HUDEP-2 (cell line): ENCODE data around the gene ZNF629.

Experiments used
- DNase-seq, 76 experiments: peaks; one replicate each; lab custom pipeline; 2025; ENCODE audit not compliant: unreplicated experiment in 76 of 76; lab: John Stamatoyannopoulos, UW

The ZNF629 gene

GRCh38 chr16:30750876-30751465, 36.0 kb downstream of the ZNF629 start:
- no peak for DNase-seq

GRCh38 chr16:30750201-30750600, 36.8 kb downstream of the ZNF629 start:
- DNase-seq: no peak

GRCh38 chr16:30748634-30749445, 38.2 kb downstream of the ZNF629 start:
- peak in 29 of 76 experiments; percentile 3 to 49 (median 22) for DNase-seq

GRCh38 chr16:30747799-30748633, 39.0 kb downstream of the ZNF629 start, which contains the start of gene PHKG2:
PHKG2 (plus strand) TSS chr16:30748425; CDS start chr16:30748821, 396 bp downstream.
- peak in 74 of 76 experiments; percentile 60 to 99 (median 97) for DNase-seq

GRCh38 chr16:30747331-30747730, 39.7 kb downstream of the ZNF629 start:
- no peak for DNase-seq

GRCh38 chr16:30746638-30747175, 40.3 kb downstream of the ZNF629 start:
- DNase-seq: no peak

- DNase-seq: no peak
Observed at GRCh38 chr16:30745082-30745481, 41.9 kb downstream of the ZNF629 start.

- no peak for DNase-seq
Observed at GRCh38 chr16:30744183-30744582, 42.8 kb downstream of the ZNF629 start.

GRCh38 chr16:30743716-30744115, 43.3 kb downstream of the ZNF629 start:
- DNase-seq: no peak

GRCh38 chr16:30741461-30741914, 45.5 kb downstream of the ZNF629 start:
- DNase-seq: no peak

GRCh38 chr16:30740364-30741251, 46.4 kb downstream of the ZNF629 start:
- peak in 70 of 76 experiments; percentile 25 to 90 (median 79) for DNase-seq

- no peak for DNase-seq
Observed at GRCh38 chr16:30738984-30739951, 47.7 kb downstream of the ZNF629 start.

GRCh38 chr16:30737794-30738648, 49.0 kb downstream of the ZNF629 start:
- no peak for DNase-seq

- no peak for DNase-seq
Observed at GRCh38 chr16:30736995-30737793, 49.8 kb downstream of the ZNF629 start.

- DNase-seq: no peak
Observed at GRCh38 chr16:30731411-30731810, 55.6 kb downstream of the ZNF629 start.

- DNase-seq: no peak
Observed at GRCh38 chr16:30728899-30729672, 57.9 kb downstream of the ZNF629 start.
